WTC11 (cell line): ENCODE results near the gene IRF3. TPM values are rescaled to one million over a fixed set of nuclear protein-coding genes. Genes with fewer than 3 reads are reported as not detected.

Experiments used
- ATAC-seq: fragments of 200-7000 bp; cut with Tn5 transposase; 2 replicates; pipeline ENCODE4 v1.10.0; 2021; ENCODE audit warnings: mild to moderate bottlenecking, moderate library complexity
- CTCF ChIA-PET: fragments of 300-600 bp; sonication (Branson Sonifier 250); formaldehyde crosslinking; loops from one replicate; lab custom pipeline; 2021; ENCODE audit warnings: antibody characterized with exemption; lab: Charles Lee
- POLR2A ChIA-PET: fragments of 350-600 bp; sonication (Branson Sonifier 250); formaldehyde crosslinking; loops from one replicate; lab custom pipeline; 2021; ENCODE audit warnings: antibody characterized with exemption; lab: Charles Lee
- DNase-seq: peaks from one replicate; pipeline ENCODE4 v3.0.0; 2021; ENCODE audit warnings: low spot score
- H3K27ac Mint-ChIP-seq: 2 replicates; pipeline ENCODE4 v1.8.0; 2021; ENCODE audit warnings: mixed read lengths
- H3K27me3 Mint-ChIP-seq: 2 replicates; pipeline ENCODE4 v1.8.0; 2021; ENCODE audit warnings: low read depth, mild to moderate bottlenecking, moderate library complexity, mixed read lengths
- H3K36me3 Mint-ChIP-seq: 2 replicates; pipeline ENCODE4 v1.8.0; 2021; ENCODE audit warnings: mixed read lengths
- H3K4me1 Mint-ChIP-seq: 2 replicates; pipeline ENCODE4 v1.8.0; 2022; ENCODE audit warnings: mixed read lengths
- H3K4me3 Mint-ChIP-seq: 2 replicates; pipeline ENCODE4 v1.8.0; 2021; ENCODE audit warnings: mild to moderate bottlenecking, moderate library complexity, mixed read lengths
- H3K9me3 Mint-ChIP-seq: 2 replicates; pipeline ENCODE4 v1.8.0; 2021; ENCODE audit warnings: mixed read lengths
- CREM ChIP-seq: sonication (generic); formaldehyde crosslinking; IDR thresholded peaks from 2 replicates; pipeline ENCODE4 v1.8.1; 2022; ENCODE audit warnings: mild to moderate bottlenecking, missing genetic modification reagents, moderate library complexity
- EMX1 ChIP-seq: fragments of 250-450 bp; sonication (Bioruptor Pico); IDR thresholded peaks from 2 replicates; pipeline ENCODE4 v1.8.0; 2021; ENCODE audit warnings: mild to moderate bottlenecking
- FOXJ3 ChIP-seq: sonication (generic); formaldehyde crosslinking; IDR thresholded peaks from 2 replicates; pipeline ENCODE4 v1.9.0; 2021; ENCODE audit warnings: missing genetic modification reagents, mild to moderate bottlenecking, borderline replicate concordance
- GABPB1 ChIP-seq: sonication (generic); formaldehyde crosslinking; IDR thresholded peaks from 2 replicates; pipeline ENCODE4 v1.8.1; 2023; ENCODE audit warnings: mild to moderate bottlenecking, missing genetic modification reagents
- GRHL2 ChIP-seq: fragments of 250-450 bp; sonication (Bioruptor Pico); IDR thresholded peaks from 2 replicates; pipeline ENCODE4 v1.8.0; 2022; ENCODE audit warnings: mild to moderate bottlenecking, moderate library complexity; ENCODE audit not compliant: insufficient replicate concordance, severe bottlenecking
- HMGA2 ChIP-seq: fragments of 250-450 bp; sonication (Bioruptor Pico); IDR thresholded peaks from 2 replicates; pipeline ENCODE4 v1.4.0; 2021; ENCODE audit warnings: mild to moderate bottlenecking, moderate library complexity
- KAT7 ChIP-seq: sonication (generic); formaldehyde crosslinking; IDR thresholded peaks from 2 replicates; pipeline ENCODE4 v1.8.1; 2023; ENCODE audit warnings: missing genetic modification reagents, mild to moderate bottlenecking, borderline replicate concordance
- MYBL2 ChIP-seq: sonication (generic); formaldehyde crosslinking; IDR thresholded peaks from 2 replicates; pipeline ENCODE4 v1.8.1; 2023; ENCODE audit warnings: mild to moderate bottlenecking, moderate library complexity, missing genetic modification reagents
- NFE2L1 ChIP-seq: sonication (generic); formaldehyde crosslinking; IDR thresholded peaks from 2 replicates; pipeline ENCODE4 v1.8.1; 2023; ENCODE audit warnings: missing genetic modification reagents
- NFYB ChIP-seq: sonication (generic); formaldehyde crosslinking; conservative IDR thresholded peaks from 2 replicates; pipeline ENCODE4 v1.8.0; 2022; ENCODE audit warnings: low read depth, missing genetic modification reagents
- NR2C2 ChIP-seq: sonication (generic); formaldehyde crosslinking; IDR thresholded peaks from 2 replicates; pipeline ENCODE4 v1.8.0; 2022; ENCODE audit warnings: mild to moderate bottlenecking, missing genetic modification reagents
- OVOL2 ChIP-seq: fragments of 250-450 bp; sonication (Bioruptor Pico); IDR thresholded peaks from 2 replicates; pipeline ENCODE4 v1.9.0; 2021; ENCODE audit warnings: mild to moderate bottlenecking, borderline replicate concordance
- PREB ChIP-seq: sonication (generic); formaldehyde crosslinking; IDR thresholded peaks from 2 replicates; pipeline ENCODE4 v1.8.1; 2022; ENCODE audit warnings: mild to moderate bottlenecking, missing genetic modification reagents, moderate library complexity, borderline replicate concordance
- SMAD4 ChIP-seq: sonication (generic); formaldehyde crosslinking; IDR thresholded peaks from 2 replicates; pipeline ENCODE4 v1.8.0; 2022; ENCODE audit warnings: mild to moderate bottlenecking, missing genetic modification reagents
- TCF7 ChIP-seq: sonication (generic); formaldehyde crosslinking; IDR thresholded peaks from 2 replicates; pipeline ENCODE4 v1.8.0; 2022; ENCODE audit warnings: mild to moderate bottlenecking, low read depth, missing genetic modification reagents, moderate library complexity
- ZNF396 ChIP-seq: fragments of 250-450 bp; sonication (Bioruptor Pico); IDR thresholded peaks from 2 replicates; pipeline ENCODE4 v1.8.0; 2021; ENCODE audit warnings: mild to moderate bottlenecking, moderate library complexity, borderline replicate concordance
- ZNF671 ChIP-seq: fragments of 250-450 bp; sonication (Bioruptor Pico); IDR thresholded peaks from 2 replicates; pipeline ENCODE4 v1.8.0; 2021; ENCODE audit warnings: mild to moderate bottlenecking
- total RNA-seq: library from RNA; stranded (reverse); gene quantifications from 3 replicates; pipeline ENCODE4 v1.2.3, GENCODE V29; 2021
- TF ChIP-seq, protein P1 (sequence below): sonication (generic); formaldehyde crosslinking; IDR thresholded peaks from 2 replicates; pipeline ENCODE4 v1.8.1; 2023; ENCODE audit warnings: mild to moderate bottlenecking, missing genetic modification reagents, moderate library complexity
- TF ChIP-seq, protein P2 (sequence below): sonication (generic); formaldehyde crosslinking; IDR thresholded peaks from 2 replicates; pipeline ENCODE4 v1.8.1; 2022; ENCODE audit warnings: mild to moderate bottlenecking, moderate library complexity, missing genetic modification reagents
- TF ChIP-seq, protein P3 (sequence below): sonication (generic); formaldehyde crosslinking; IDR thresholded peaks from 2 replicates; pipeline ENCODE4 v1.8.0; 2022; ENCODE audit warnings: mild to moderate bottlenecking, missing genetic modification reagents
- TF ChIP-seq, protein P4 (sequence below): sonication (generic); formaldehyde crosslinking; IDR thresholded peaks from 2 replicates; pipeline ENCODE4 v1.8.1; 2022; ENCODE audit warnings: missing genetic modification reagents, borderline replicate concordance

IRF3 gene
- total RNA-seq, 1 experiment from 2014 or later = 165 TPM

- Mint-ChIP-seq H3K36me3 (peaks cover 61% of the 10 kb centered on the region), H3K4me1 (no peaks in the 10 kb centered on the region), H3K4me3 (no peak overlapping the region), H3K27ac (no peak overlapping the region), H3K27me3 (no peaks in the 10 kb centered on the region), H3K9me3 (no peaks in the 10 kb centered on the region)
- CTCF ChIA-PET = interaction anchor here (0.7 to 1.6 kb wide), 3 partner anchors 9 to 56 kb away, joined by 3 to 4 read pairs (median 3); no protein-coding TSS in a partner anchor
- DNase-seq (no peak), ATAC-seq (no peak)
- TF ChIP-seq SMAD4 (CRISPR knock-in tag) (no peak), NFYB (no peak), ZNF671 (CRISPR knock-in tag) (no peak), TCF7 (CRISPR knock-in tag) (no peak), NFE2L1 (CRISPR knock-in tag) (no peak), ZNF396 (CRISPR knock-in tag) (no peak), MYBL2 (CRISPR knock-in tag) (no peak), FOXJ3 (CRISPR knock-in tag) (no peak), KAT7 (CRISPR knock-in tag) (no peak), GRHL2 (CRISPR knock-in tag) (no peak), HMGA2 (CRISPR knock-in tag) (no peak)
- TF ChIP-seq, protein P1, sequence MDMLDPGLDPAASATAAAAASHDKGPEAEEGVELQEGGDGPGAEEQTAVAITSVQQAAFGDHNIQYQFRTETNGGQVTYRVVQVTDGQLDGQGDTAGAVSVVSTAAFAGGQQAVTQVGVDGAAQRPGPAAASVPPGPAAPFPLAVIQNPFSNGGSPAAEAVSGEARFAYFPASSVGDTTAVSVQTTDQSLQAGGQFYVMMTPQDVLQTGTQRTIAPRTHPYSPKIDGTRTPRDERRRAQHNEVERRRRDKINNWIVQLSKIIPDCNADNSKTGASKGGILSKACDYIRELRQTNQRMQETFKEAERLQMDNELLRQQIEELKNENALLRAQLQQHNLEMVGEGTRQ (CRISPR knock-in tag) = no peak
- TF ChIP-seq, protein P2, sequence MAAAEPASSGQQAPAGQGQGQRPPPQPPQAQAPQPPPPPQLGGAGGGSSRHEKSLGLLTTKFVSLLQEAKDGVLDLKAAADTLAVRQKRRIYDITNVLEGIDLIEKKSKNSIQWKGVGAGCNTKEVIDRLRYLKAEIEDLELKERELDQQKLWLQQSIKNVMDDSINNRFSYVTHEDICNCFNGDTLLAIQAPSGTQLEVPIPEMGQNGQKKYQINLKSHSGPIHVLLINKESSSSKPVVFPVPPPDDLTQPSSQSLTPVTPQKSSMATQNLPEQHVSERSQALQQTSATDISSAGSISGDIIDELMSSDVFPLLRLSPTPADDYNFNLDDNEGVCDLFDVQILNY (CRISPR knock-in tag) = no peak
- TF ChIP-seq, protein P3, sequence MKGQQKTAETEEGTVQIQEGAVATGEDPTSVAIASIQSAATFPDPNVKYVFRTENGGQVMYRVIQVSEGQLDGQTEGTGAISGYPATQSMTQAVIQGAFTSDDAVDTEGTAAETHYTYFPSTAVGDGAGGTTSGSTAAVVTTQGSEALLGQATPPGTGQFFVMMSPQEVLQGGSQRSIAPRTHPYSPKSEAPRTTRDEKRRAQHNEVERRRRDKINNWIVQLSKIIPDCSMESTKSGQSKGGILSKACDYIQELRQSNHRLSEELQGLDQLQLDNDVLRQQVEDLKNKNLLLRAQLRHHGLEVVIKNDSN = no peak
- POLR2A ChIA-PET = no interaction called here
These were observed 48.7 kb downstream of the IRF3 start for GRCh38 chr19:49616945-49617344.

GRCh38 chr19:49616532-49616931 lies 49.1 kb downstream of the IRF3 start:
- Mint-ChIP-seq H3K4me1 (no peaks in the 10 kb centered on the region), H3K27ac (no peak overlapping the region), H3K36me3 (peaks cover 57% of the 10 kb centered on the region), H3K4me3 (no peak overlapping the region), H3K9me3 (no peaks in the 10 kb centered on the region), H3K27me3 (no peaks in the 10 kb centered on the region)
- CTCF ChIA-PET = interaction anchor here (1.1 to 1.2 kb wide), 2 partner anchors 9 to 46 kb away, joined by 3 to 4 read pairs; no protein-coding TSS in a partner anchor
- DNase-seq (no peak), ATAC-seq (no peak)
- POLR2A ChIA-PET = no interaction called here
- TF ChIP-seq GABPB1 (CRISPR knock-in tag) = no peak
- TF ChIP-seq, protein P4, sequence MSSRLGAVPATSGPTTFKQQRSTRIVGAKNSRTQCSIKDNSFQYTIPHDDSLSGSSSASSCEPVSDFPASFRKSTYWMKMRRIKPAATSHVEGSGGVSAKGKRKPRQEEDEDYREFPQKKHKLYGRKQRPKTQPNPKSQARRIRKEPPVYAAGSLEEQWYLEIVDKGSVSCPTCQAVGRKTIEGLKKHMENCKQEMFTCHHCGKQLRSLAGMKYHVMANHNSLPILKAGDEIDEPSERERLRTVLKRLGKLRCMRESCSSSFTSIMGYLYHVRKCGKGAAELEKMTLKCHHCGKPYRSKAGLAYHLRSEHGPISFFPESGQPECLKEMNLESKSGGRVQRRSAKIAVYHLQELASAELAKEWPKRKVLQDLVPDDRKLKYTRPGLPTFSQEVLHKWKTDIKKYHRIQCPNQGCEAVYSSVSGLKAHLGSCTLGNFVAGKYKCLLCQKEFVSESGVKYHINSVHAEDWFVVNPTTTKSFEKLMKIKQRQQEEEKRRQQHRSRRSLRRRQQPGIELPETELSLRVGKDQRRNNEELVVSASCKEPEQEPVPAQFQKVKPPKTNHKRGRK (CRISPR knock-in tag) = no peak
- no peak for TF ChIP-seq CREM
- no peak for TF ChIP-seq OVOL2 (CRISPR knock-in tag)
- TF ChIP-seq EMX1 (CRISPR knock-in tag) = no peak
- no peak for TF ChIP-seq PREB
- no peak for TF ChIP-seq NR2C2 (CRISPR knock-in tag)
